ENCODE measurements around the gene SIRT6. TPM values are rescaled to one million over a fixed set of nuclear protein-coding genes. Genes with fewer than 3 reads are reported as not detected.
"Not testable (repeated sequence)": the region's sequence is repeated elsewhere in the genome, so short reads cannot be mapped to it uniquely, and the experiment has no call there.

The SIRT6 gene
- total and polyA plus RNA-seq, 12 donors = 7.9 to 26.9 (median 12.0) TPM

DNA sequence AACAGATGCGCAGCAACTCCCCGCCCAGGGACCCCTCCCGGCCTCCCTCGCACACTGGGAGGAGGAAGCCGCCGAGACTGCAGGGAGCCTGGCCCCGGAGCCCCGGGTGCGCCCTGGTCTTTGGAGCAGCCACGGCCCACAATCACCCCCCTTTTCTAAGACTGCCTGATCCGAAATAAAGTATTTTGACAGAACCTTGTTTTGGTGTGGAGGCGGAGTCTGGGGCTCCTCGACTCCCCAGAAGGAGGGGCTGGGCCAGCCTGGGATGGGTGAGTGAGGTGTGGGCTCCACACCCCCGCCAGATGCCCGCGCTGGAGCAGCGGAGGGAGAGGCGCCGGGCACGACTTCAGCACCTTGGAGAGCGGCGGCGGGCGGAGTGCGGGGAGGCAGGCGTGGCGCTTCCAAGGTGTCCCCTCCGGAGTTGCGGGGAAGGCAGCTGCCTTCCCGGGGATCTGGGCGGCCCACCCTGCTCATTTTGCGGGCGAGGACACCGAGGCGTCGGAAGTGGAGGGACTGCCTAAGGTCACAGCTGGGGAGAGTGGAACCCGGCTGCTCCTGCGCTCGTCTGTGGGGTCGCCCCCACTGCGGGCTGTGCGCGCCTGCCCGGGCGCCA lies 9.4 kb downstream of the SIRT6 start:
- 4 to 5% methylated on average over 45 of the region's 45 CpGs for WGBS, 2 donors

DNA sequence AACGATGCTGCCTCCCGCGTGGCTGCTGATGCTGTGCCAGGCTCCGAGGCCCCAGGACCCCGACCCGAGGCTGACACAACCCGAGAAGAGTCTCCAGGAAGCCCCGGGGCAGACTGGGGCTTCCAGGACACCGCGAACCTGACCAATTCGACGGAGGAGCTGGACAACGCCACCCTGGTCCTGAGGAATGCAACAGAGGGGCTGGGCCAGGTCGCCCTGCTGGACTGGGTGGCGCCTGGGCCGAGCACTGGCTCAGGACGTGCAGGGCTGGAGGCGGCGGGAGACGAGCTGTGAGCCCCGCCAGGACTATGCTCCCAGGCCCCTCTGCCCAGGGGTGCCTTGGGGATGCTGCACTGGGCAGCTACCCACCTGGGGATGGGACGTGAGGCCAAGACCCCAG lies 10.7 kb downstream of the SIRT6 start:
- H3K9me3 ChIP-seq = no peaks in the 10 kb centered on the region
- H3K27me3 ChIP-seq = peaks cover 0 to 32% (median 27%) of the 10 kb centered on the region in 7 donors
- peaks cover 0 to 8% (median 0%) of the 10 kb centered on the region in 9 donors for H3K4me1 ChIP-seq
- intact Hi-C loops (cut with DNase I) = no loop called here
- TF ChIP-seq, protein P1, sequence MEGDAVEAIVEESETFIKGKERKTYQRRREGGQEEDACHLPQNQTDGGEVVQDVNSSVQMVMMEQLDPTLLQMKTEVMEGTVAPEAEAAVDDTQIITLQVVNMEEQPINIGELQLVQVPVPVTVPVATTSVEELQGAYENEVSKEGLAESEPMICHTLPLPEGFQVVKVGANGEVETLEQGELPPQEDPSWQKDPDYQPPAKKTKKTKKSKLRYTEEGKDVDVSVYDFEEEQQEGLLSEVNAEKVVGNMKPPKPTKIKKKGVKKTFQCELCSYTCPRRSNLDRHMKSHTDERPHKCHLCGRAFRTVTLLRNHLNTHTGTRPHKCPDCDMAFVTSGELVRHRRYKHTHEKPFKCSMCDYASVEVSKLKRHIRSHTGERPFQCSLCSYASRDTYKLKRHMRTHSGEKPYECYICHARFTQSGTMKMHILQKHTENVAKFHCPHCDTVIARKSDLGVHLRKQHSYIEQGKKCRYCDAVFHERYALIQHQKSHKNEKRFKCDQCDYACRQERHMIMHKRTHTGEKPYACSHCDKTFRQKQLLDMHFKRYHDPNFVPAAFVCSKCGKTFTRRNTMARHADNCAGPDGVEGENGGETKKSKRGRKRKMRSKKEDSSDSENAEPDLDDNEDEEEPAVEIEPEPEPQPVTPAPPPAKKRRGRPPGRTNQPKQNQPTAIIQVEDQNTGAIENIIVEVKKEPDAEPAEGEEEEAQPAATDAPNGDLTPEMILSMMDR (IDR thresholded peaks at IDR 0.05) = no peak
- peaks cover 0 to 28% (median 6%) of the 10 kb centered on the region in 9 donors for H3K36me3 ChIP-seq
- ATAC-seq (no peak), DNase-seq (no peak)
- no peak overlapping the region for H3K4me3 ChIP-seq
- H3K27ac ChIP-seq = no peak overlapping the region
- WGBS, 2 donors = 51 to 54% methylated on average over 22 of the region's 22 CpGs

More for the DNA sequence above, 9.4 kb downstream of the SIRT6 start:
- intact Hi-C loops (cut with DNase I) = no loop called here
- Histone ChIP-seq H3K4me3 (no peak overlapping the region), H3K27ac (no peak overlapping the region), H3K4me1 (peaks cover 0 to 8% (median 0%) of the 10 kb centered on the region in 9 donors), H3K36me3 (peaks cover 0 to 41% (median 6%) of the 10 kb centered on the region in 9 donors), H3K9me3 (no peaks in the 10 kb centered on the region), H3K27me3 (peaks cover 0 to 24% (median 19%) of the 10 kb centered on the region in 7 donors)
- ATAC-seq (peak; percentile 71 to 92 (median 80)), DNase-seq (peak; percentile 56 to 71)
- TF ChIP-seq, protein P1 (IDR thresholded peaks at IDR 0.05) = no peak

DNA sequence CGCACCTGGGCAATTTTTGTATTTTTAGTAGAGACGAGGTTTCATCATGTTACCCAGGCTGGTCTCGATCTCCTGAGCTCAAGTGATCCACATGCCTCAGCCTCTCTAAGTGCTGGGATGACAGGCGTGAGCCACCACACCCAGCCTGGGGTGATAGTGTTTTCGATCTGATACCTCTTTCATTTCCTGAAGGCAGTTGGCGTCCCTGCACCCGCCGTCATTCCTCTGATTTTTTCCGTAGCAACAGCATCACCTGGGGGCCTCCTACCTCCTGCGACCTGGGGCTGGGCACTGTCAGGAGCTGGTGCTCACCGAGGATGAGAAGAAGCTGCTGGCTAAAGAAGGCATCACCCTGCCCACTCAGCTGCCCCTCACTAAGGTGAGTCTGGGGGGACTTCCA lies 18.1 kb downstream of the SIRT6 start:
- no peak overlapping the region for H3K4me3 ChIP-seq

DNA sequence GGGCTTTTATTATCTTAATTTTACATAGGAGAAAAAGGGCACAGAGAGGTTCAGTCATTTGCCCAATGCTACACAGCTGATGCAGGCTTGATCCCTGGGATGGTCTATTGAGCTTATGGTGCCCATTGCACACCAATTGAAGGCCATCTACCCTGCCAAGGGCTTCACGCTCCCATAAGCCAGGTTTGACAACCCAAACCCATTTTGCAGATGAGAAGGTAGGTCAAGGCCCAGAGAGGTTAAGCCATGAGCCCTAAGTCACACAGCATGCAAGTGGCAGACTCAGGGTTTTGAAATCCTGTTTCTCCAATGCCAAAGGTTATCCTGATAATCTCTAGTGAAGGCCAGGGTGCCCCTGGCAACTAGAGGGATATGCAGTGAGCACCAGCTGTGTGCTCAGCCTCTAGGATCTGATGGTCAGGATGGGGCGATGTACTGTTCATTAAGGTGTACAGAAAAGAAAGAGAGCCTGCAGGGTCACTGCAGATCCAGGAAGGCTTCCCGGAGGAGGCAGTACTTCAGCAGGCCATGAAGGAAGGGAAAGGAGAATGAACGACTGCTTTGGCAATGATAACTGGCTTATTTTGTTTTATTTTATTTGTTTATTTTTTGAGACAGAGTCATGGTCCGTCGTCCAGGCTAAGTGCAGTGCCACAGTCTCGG lies 20.8 kb downstream of the SIRT6 start:
- no peaks in the 10 kb centered on the region for H3K4me1 ChIP-seq
- WGBS, 2 donors = 77 to 88% methylated on average over 7 of the region's 7 CpGs
- H3K27ac ChIP-seq = no peak overlapping the region
- H3K27me3 ChIP-seq = peaks cover 0 to 44% (median 22%) of the 10 kb centered on the region in 7 donors
- no peaks in the 10 kb centered on the region for H3K36me3 ChIP-seq
- ATAC-seq = no peak
- no peaks in the 10 kb centered on the region for H3K9me3 ChIP-seq
- TF ChIP-seq, protein P1 (IDR thresholded peaks at IDR 0.05) = no peak
- intact Hi-C loops (cut with DNase I) = no loop called here
- no peak overlapping the region for H3K4me3 ChIP-seq
- DNase-seq = no peak

More for the DNA sequence above, 18.1 kb downstream of the SIRT6 start:
- Histone ChIP-seq H3K27me3 (peaks cover 0 to 49% (median 35%) of the 10 kb centered on the region in 7 donors), H3K27ac (no peak overlapping the region), H3K9me3 (no peaks in the 10 kb centered on the region), H3K36me3 (no peaks in the 10 kb centered on the region), H3K4me1 (no peaks in the 10 kb centered on the region)
- TF ChIP-seq, protein P1 (IDR thresholded peaks at IDR 0.05) = no peak
- DNase-seq (no peak), ATAC-seq (no peak)
- 43 to 55% methylated on average over 11 of the region's 11 CpGs for WGBS, 2 donors
- intact Hi-C loops (cut with DNase I) = no loop called here

DNA sequence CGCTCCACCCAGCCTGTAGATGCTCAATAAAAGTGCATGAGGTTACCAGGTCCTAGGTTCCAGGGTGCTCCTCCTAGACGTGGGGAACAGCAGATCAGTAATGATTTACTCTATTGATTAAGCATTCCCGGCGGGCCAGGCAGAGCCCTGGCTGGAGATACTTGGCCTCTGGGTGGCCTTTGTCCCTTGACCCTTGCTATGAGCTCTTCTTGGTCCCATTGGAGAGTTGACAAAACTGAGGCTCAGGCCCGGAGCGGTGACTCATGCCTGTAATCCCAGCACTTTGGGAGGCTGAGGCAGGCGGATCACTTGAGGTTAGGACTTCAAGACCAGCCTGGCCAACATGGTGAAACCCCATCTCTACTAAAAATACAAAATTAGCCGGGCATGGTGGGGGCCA lies 24.4 kb downstream of the SIRT6 start:
- intact Hi-C loops (cut with DNase I); H3K9me3 ChIP-seq; ATAC-seq; H3K36me3 ChIP-seq; H3K4me1 ChIP-seq; H3K4me3 ChIP-seq; H3K27ac ChIP-seq; DNase-seq: not testable (repeated sequence)
- peaks cover 0 to 38% (median 16%) of the 10 kb centered on the region in 7 donors for H3K27me3 ChIP-seq
- WGBS, 2 donors = 76 to 79% methylated on average over 8 of the region's 8 CpGs
